HL-60 (cell line): ENCODE data around the gene HTATSF1.

Experiments used
- DNase-seq, 2 experiments: peaks; one replicate each; pipeline ENCODE4 v3.0.0-alpha.2; 2010 to 2020; ENCODE audit warnings: low read depth in 1 of 2, low spot score in 1 of 2
- H3K27ac ChIP-seq: fragments of 250-450 bp; sonication (Bioruptor Pico); replicated peaks from 2 replicates; pipeline ENCODE4 v1.5.1; 2020; ENCODE audit warnings: mild to moderate bottlenecking, moderate library complexity
- H3K27me3 ChIP-seq: fragments of 250-450 bp; sonication (Bioruptor Pico); 2 replicates; pipeline ENCODE4 v1.5.1; 2021; ENCODE audit warnings: mild to moderate bottlenecking, moderate library complexity; ENCODE audit not compliant: insufficient read depth, poor library complexity, severe bottlenecking
- H3K4me3 ChIP-seq: replicated peaks from 2 replicates; pipeline ENCODE4 v1.5.1; 2011; ENCODE audit warnings: mild to moderate bottlenecking, control low read depth, low read length; ENCODE audit not compliant: insufficient read depth
- GABPA ChIP-seq: IDR thresholded peaks from 2 replicates; pipeline ENCODE4 v1.6.1; 2012; ENCODE audit warnings: low read depth
- POLR2AphosphoS5 ChIP-seq: IDR thresholded peaks from 2 replicates; pipeline ENCODE4 v1.6.1; 2012; ENCODE audit warnings: low read depth
- SPI1 ChIP-seq: IDR thresholded peaks from 2 replicates; pipeline ENCODE4 v1.6.1; 2012; ENCODE audit warnings: low read depth, mild to moderate bottlenecking, borderline replicate concordance
- long read RNA-seq: library from polyadenylated mRNA; unstranded; transcript quantifications from one replicate; pipeline ENCODE4 v2.0.0, GENCODE V29; 2020
- TF ChIP-seq, protein P1 (sequence below): IDR thresholded peaks from one replicate; pipeline ENCODE4 v1.5.1; 2011; ENCODE audit warnings: low read length, control low read depth, inconsistent platforms; ENCODE audit not compliant: insufficient read depth
- TF ChIP-seq, protein P2 (sequence below): IDR thresholded peaks from 2 replicates; pipeline ENCODE4 v1.6.1; 2012; ENCODE audit warnings: low read depth; ENCODE audit not compliant: insufficient replicate concordance

Gene HTATSF1
- long read RNA-seq, transcript HTATSF1-201 (9 exons, 2,775 nt): minor isoform, 77 of 339 reads
- long read RNA-seq, transcript HTATSF1-204 (10 exons, 3,019 nt): major isoform, 174 of 339 reads
- long read RNA-seq, partial matches to known transcripts: 9 of 339 reads
- long read RNA-seq, other reads (novel, unspliced or antisense): 76 of 339 reads

DNA sequence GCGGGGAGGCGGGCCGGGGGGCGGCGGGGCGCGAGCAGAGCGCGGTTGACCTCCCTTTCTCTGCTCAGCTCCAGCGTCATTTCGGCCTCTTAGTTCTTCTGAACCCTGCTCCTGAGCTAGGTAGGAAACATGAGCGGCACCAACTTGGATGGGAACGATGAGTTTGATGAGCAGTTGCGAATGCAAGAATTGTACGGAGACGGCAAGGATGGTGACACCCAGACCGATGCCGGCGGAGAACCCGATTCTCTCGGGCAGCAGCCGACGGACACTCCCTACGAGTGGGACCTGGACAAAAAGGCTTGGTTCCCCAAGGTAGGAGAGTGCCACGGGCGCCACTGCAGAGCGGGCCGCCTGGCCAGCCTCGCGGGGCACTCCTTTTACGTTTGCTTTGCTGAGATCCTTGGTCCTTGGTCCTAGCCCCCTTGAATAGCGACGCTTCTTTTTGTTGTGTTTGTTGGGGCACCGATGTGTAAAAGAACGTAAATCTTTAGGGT, at the start of gene HTATSF1:
Gene HTATSF1, plus strand, starts transcription at position 37 of the 497 bp plus-strand sequence. Its CDS starts 93 bp downstream, at position 130.
- DNase-seq: peak in 1 of 2 experiments; percentile 8

DNA sequence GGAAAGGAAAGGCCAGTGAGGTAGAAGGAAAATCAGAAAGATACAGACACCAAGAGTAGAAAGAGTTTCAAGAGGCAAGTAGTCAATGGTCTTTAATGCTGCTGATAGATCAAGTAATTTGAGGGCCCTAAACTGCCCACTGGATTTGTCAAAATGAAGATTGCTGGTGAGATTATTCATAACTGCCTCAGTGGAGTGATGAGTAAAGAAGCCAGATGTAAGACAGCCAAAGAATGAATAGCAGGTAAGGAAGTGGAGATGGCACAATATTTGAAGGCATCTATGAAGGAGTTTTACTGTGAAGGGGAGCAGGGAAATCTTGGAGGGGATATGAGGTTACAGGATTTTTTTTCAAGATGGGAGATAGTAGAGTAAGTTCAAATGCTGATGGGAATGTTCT, 49.4 kb upstream of the HTATSF1 start:
- no peak overlapping the region for H3K27ac ChIP-seq
- no peak for DNase-seq
- H3K4me3 ChIP-seq: no peak overlapping the region
- no peak for TF ChIP-seq GABPA
- TF ChIP-seq, protein P1, sequence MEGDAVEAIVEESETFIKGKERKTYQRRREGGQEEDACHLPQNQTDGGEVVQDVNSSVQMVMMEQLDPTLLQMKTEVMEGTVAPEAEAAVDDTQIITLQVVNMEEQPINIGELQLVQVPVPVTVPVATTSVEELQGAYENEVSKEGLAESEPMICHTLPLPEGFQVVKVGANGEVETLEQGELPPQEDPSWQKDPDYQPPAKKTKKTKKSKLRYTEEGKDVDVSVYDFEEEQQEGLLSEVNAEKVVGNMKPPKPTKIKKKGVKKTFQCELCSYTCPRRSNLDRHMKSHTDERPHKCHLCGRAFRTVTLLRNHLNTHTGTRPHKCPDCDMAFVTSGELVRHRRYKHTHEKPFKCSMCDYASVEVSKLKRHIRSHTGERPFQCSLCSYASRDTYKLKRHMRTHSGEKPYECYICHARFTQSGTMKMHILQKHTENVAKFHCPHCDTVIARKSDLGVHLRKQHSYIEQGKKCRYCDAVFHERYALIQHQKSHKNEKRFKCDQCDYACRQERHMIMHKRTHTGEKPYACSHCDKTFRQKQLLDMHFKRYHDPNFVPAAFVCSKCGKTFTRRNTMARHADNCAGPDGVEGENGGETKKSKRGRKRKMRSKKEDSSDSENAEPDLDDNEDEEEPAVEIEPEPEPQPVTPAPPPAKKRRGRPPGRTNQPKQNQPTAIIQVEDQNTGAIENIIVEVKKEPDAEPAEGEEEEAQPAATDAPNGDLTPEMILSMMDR: no peak
- TF ChIP-seq SPI1: no peak
- no peaks in the 10 kb centered on the region for H3K27me3 ChIP-seq

More for the DNA sequence above, at the start of gene HTATSF1:
- H3K27ac ChIP-seq: peak within 1 kb of the TSS; percentile 95
- H3K27me3 ChIP-seq: no peaks in the 10 kb centered on the region
- TF ChIP-seq, protein P1: no peak
- TF ChIP-seq POLR2AphosphoS5: no peak
- TF ChIP-seq GABPA: no peak
- TF ChIP-seq, protein P2, sequence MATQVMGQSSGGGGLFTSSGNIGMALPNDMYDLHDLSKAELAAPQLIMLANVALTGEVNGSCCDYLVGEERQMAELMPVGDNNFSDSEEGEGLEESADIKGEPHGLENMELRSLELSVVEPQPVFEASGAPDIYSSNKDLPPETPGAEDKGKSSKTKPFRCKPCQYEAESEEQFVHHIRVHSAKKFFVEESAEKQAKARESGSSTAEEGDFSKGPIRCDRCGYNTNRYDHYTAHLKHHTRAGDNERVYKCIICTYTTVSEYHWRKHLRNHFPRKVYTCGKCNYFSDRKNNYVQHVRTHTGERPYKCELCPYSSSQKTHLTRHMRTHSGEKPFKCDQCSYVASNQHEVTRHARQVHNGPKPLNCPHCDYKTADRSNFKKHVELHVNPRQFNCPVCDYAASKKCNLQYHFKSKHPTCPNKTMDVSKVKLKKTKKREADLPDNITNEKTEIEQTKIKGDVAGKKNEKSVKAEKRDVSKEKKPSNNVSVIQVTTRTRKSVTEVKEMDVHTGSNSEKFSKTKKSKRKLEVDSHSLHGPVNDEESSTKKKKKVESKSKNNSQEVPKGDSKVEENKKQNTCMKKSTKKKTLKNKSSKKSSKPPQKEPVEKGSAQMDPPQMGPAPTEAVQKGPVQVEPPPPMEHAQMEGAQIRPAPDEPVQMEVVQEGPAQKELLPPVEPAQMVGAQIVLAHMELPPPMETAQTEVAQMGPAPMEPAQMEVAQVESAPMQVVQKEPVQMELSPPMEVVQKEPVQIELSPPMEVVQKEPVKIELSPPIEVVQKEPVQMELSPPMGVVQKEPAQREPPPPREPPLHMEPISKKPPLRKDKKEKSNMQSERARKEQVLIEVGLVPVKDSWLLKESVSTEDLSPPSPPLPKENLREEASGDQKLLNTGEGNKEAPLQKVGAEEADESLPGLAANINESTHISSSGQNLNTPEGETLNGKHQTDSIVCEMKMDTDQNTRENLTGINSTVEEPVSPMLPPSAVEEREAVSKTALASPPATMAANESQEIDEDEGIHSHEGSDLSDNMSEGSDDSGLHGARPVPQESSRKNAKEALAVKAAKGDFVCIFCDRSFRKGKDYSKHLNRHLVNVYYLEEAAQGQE: no peak
- no peak for TF ChIP-seq SPI1
- H3K4me3 ChIP-seq: peak within 1 kb of the TSS; percentile 72

DNA sequence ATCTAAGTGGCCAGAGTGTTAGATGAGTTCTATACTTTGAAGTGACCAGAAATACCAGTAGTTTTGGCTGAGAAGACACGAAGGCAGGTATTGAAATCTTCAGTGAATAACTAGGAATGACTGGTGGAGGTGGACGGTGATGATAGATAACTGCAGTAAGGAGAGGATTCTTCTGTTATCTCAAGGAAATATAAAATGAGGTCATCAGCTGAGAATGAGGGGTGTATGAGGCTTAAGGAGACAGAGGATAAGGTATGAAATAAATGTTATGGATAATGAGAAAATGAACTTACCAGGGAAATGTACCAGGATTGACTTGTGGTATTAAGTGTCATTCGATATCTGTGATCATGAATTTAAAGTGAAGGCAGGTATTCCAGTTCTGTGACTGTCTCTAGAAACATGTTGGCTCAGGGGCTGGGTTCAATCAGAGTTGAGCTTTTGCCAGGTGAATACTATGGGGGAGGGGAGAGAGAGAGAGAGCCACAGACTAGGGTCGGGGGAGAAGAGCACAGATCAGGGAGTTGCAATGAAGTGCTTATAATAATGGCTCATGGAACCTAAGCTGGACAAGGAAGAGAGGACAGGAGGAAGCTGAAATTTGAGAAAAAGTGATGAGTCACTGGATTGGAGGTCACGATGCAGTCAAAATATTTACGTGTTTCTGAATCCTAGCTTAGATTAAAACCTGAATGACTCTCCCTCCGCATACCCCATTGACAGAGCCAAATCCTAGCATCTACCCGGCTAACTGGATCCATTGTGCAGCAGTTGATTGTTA, 47.2 kb upstream of the HTATSF1 start:
- DNase-seq: no peak
- TF ChIP-seq, protein P1: no peak
- TF ChIP-seq SPI1 (no peak), POLR2AphosphoS5 (no peak), GABPA (no peak)
- TF ChIP-seq, protein P2: no peak
- Histone ChIP-seq H3K27ac (no peak overlapping the region), H3K27me3 (no peaks in the 10 kb centered on the region), H3K4me3 (no peak overlapping the region)
